Skin of body (tissue), 2 donors: Measurements from ENCODE around the gene DDX24. TPM values are rescaled to one million over a fixed set of nuclear protein-coding genes. Genes with fewer than 3 reads are reported as not detected.

Experiments used
- DNase-seq: peaks from one replicate; lab custom pipeline; 2025; lab: John Stamatoyannopoulos, UW
- total RNA-seq: library from RNA; depleted of rRNA; stranded (reverse); fragments of >200 nt; gene quantifications from one replicate; pipeline ENCODE4 v1.2.3, GENCODE V29; 2014

Gene DDX24
- total RNA-seq, 1 donor from 2014 or later = 64.3 TPM

DNA sequence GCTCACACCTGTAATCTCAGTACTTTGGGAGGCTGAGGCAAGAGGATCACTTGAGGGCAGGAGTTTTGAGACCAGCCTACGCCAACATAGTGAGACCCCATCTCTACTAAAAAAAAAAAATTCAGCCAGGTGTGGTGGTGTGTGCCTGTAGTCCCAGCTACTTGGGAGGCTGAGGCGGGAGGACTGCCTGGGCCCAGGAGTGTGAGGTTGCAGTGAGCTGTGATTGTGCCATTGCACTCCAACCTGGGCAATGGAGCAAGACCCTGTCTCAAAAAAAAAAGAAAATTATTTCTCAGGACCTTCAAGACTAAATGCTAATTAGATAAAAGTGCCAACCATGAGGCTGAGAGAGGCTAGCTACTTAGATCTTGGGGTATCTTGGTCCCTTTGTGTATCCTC is 31.4 kb downstream of the DDX24 start:
- no peak for DNase-seq

DNA sequence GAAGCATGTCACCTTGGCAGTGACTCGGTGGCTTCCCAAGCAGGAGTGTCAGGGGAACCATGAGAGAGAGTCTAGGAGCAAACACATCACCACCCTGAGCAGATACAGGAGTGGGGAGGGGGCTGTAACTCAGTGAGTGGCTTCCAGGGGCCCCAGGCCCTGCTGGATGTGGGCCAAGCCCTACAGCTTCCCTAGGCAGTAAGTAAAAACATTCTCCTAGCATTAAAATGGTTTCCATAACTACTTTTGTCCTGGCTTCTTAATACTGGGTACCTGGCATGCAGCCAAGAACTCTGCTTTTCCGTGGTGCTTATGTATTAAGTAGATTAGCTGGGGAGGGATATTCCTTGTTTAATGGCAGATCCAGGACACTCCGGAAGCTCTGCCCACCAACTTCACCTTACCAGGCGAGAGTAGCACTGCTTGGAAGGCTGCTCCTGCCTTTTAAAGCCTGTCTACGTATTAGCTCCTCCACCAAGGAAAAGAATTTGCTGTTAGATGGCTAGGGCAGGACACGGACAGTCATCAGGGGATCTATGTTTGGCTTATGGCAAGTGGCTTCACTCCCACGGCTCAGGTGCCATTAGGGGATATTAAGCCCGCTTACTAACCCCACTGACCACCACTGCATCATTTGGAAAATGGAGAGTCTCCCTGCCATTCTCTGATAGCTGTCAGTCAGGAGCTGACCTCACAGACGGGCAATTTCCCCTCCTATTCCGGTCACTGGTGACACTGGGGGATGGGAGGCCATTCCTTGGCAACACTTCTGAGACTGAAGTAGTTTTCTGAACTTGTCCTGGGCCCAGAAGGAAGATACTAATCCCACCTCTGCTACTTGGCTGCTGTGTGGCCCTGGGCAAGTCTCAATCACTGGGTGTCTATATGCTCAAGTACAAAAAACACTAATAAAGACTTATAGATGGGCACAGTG is 32.0 kb downstream of the DDX24 start:
- no peak for DNase-seq

DNA sequence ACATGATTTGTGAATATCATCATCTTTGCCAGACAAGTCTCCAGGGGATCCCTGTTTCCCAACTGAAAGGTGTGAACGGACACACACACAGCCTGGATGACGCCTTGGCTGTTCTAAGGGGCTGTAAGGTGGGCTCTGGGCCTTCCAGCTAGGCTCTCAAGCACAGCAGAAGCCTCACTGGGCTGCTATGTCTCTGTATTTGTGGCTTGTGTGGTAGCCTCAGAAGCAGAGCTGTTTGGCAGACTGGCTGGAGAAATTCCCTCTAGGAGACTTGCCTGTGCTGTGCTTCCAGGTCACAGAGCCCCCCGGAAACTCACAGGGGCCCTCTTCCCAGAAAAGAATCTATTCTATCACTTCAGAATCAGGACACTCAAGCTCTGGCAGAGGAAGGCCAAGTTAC is 33.4 kb downstream of the DDX24 start:
- no peak for DNase-seq

DNA sequence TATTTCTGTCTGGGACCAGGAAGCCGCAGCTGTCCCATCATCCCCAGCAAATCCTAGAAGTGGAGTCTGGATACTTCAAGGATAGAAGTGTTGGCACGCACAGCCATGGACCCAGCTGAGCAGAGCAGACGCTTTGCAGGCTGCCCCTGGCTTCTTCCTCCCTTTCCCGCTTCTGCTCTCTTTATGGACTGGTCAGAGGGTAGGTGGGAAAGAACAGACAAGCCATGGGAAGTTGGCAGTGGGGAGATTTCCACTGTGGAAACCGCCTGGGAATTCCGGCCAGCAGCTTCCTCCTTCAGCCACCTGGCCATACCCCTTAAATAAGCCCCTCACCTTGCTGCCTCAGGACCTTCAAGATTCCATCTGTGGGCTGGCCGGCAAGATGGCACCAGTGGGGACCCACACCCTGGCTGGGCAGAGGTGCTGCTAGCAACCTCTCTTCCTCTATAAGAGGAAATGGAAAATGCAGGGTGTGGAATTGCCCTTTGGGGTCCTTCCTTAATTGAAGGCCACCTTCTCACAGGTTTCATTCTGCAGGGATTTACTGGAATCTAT is 34.2 kb downstream of the DDX24 start:
- no peak for DNase-seq

DNA sequence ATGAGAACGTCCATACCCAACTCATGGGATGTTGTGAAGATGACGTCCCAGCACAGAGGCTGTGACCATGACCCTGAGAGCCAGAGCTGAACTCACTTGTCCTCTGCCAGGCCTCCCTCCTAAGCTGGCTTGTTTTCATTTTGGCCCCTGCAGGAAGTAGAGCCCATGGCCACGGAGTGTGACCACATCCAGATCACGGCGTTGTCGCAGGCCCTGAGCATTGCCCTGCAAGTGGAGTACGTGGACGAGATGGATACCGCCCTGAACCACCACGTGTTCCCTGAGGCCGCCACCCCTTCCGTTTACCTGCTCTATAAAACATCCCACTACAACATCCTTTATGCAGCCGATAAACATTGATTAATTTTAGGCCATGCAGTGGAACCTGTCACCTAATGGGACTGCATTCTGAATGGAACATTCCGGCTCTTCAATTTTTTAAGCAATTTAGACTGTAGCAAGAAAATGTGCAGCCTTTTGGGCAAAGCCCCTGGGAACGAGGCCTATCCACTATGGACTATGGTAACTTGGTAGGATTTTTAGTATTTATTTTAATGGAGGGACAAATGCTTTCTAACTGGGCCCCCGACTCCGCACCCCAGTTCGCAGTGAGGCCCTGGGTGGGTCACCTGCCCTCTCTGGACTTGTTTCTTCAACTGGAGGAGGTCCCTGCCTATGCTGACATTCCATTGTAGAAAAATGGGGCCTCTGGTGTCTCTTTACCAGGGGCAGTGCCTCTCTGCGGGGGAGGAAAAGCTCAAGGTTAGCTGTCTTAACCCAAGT is 35.2 kb downstream of the DDX24 start:
- DNase-seq = no peak

DNA sequence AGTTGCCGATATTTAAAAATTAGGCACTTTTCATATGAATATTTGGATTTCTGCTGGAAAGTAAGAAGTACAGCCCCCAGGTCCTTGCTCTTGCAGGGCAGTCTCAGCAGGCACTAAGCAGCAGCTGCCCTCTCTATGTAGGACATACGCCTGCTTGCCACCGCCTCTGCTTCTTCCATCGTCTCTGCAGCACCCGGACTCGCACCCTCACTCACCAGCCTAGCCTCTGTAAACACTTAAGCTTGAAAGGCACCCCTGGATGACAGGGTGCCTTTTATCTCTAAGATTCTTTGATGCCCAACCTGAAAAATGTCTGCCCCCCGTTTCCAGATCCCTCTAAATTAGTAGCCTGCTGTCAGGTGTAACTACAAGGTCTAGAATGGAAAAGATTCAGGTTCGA is 35.9 kb downstream of the DDX24 start:
- no peak for DNase-seq

DNA sequence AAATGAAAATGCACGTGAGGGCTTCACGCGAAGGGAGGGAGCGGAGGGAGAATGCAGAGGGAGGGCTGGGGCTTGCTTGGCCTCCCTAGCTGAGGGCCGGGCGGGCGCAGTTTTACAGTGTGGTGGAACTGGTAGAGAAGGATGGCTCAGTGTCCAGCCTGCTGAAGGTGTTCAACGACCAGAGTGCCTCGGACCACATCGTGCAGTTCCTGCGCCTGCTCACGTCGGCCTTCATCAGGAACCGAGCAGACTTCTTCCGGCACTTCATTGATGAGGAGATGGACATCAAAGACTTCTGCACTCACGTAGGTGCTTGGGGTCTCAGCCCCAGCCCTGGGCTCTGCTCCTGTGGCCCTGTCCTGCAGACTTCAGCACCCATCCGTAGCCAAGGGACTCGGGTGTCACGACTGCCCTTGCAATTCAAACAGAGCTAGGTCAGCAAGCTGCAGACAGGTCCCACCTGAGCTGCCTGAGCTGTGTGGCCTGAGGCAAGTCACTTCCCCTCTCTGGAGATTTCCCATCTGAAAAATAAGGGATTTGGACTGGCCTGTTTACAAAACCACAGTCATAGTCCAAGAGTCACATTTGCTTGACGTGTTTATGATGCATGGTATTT is 36.4 kb downstream of the DDX24 start:
- no peak for DNase-seq

DNA sequence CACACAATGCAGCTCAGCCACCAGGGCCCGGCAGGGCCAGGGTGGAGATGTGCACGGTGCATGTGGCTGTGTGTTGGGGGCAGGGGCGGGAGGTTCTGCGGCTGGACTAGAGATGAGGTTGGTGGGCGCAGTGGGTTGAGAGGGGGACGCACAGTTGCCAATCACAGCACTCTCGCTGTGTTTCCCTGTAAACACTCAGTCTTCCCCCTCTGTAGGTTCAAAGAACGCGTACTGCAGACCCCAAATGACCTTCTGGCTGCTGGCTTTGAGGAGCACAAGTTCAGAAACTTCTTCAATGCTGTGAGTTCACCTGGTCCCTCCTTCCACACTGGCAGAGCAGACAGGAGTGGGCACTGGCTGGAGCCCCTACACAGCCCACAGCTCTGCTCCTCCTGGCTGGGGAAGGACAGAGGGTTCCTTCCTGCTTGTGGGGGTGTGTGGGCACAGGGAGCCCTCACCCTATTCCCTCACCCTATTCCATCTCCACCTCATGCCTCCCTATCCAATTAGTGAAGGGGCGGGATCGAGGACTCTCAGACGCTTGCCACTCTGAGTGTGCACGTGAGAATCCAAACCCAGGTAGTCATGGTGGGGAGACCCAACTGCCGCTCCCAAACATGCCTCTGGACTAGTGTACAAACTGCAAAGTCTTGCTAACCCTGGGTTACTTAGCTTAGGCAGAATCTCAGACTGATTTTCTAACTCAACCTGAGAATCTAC is 37.1 kb downstream of the DDX24 start:
- DNase-seq = no peak

DNA sequence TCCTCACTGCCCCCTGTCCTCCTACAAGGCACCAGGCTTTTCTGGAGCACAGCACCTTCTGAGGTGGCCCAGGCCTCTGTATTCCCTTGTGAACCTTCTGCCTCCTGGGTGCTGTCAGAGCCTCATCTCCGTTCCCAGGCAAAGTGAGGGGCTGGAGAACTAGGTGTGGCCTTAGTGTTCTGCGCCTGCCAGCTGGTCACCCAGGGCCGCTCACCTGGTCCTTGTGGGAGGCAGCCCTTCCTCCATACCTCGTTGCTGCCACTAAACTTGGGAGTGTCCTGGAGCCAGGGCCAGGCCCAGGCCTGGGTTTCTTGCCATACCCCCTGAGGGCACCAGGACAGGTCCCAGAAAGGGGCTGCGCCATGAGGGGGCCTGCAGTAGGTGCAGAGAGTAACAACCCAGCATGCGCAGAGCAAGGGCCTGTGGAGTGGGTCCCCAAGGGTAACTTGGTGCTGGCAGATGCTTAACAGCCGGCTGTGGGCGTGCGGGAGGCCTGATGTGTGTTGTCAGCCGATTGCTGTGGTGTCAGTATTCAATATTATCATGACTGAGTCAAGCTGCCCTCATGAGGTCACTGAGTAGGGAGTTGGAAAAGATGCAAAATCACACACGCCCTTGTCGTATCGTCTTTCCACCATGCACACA is 37.8 kb downstream of the DDX24 start:
- no peak for DNase-seq

DNA sequence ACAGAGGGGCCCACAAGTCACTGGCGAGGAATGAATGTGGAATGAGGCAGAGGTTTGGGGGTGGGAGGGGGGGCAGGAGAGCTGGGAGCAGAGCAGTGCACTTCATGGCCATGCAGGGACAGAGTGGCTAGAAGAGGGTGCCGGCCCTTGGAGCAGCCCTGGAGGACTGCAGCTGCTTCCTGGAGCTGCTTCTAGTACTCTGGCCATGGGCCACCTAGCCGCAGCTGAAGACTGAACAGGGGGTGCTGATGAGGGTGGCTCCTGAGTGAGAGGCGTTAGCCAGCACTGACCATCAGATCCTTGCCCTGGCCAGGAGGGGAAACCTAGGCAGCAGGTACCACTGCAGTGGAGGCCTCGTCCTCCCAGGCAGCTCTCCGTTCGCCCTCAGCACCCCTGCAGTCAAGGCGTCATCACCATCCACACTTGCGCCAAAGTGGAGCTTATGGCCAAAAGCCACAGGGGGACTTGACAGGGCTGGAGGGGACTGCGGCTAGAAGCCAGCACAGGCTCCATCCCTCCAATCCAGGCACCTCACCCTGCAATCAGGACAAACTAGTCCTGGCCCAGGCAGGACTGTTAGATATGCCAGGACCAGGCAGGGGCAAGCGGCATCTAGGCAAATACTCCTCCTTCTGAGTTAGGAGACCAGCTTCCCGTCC is 38.4 kb downstream of the DDX24 start:
- no peak for DNase-seq

DNA sequence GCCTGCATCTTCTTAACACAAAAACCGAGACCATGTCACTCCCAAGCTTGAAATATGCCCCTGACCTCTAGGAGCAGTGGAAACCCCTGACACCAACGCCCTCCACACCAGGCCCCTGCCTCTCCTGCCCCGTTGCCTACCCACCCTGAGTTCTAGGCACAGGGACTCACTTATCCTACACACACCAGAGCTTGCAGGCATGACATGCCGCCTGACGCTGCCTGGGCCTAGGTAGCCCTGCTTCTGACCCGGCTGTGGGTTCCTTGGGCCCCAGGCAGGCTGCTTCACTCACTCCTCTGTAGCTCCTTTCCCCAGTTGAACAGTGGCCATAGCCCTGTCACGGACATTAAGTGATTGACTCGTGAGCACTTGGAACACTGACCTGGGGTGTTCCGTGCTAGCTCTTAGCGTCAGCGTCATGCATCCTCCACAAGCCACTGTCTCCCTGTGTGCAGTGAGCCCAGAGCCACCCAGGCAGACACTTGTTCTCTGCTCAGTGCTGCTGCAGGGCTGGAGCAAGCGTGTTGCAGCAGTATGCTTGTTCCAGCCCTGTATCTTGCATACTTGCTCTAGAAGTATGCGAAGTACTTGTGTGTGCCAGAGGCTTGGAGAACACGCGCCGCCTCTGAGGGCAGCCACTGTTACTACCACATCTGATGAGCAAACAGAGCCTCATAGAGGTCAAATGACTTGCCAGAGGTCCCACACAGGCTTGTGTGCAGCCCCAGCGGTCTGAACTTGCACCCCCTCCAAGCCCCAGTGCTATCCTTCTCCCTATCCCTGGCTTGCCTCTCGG is 39.3 kb downstream of the DDX24 start:
- no peak for DNase-seq

DNA sequence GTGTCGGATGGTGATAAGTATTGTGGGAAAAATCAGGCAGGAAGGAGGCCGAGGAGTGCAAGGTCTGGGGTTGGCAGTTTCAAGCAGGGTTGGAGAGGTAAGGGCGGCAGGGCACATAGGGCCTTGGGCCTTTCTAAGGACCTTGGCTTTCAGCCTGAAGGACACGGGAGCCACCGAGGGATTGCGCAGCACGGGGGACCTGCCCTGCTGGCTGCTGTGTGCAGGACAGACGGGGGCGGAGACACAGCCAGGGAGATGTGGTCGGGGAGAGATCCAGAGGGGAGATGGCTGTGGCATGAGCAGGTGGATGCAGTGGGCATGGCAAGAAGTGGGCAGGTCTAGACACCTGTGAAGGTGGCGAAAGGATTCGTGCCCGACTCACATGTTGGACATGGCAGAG is 40.2 kb downstream of the DDX24 start:
- DNase-seq = no peak

DNA sequence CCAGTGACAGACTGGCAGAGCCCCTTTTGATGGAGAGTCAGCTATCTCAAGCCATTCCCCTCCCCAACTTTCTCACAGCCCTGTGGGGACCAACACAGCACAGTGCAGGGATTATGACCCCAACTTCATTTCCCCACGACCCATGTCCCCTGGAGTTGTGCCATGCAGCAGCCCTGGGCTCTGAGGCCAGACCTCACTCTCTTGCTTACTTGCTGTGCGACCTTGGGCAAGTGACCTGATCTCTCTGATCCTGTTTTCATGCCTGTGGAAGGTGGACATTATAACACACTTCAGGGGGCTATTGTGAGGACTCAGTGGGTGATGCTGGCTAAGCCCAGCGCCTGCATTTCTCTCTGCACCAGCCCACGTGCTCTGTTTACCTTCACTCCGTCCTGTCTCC is 40.8 kb downstream of the DDX24 start:
- DNase-seq = no peak

DNA sequence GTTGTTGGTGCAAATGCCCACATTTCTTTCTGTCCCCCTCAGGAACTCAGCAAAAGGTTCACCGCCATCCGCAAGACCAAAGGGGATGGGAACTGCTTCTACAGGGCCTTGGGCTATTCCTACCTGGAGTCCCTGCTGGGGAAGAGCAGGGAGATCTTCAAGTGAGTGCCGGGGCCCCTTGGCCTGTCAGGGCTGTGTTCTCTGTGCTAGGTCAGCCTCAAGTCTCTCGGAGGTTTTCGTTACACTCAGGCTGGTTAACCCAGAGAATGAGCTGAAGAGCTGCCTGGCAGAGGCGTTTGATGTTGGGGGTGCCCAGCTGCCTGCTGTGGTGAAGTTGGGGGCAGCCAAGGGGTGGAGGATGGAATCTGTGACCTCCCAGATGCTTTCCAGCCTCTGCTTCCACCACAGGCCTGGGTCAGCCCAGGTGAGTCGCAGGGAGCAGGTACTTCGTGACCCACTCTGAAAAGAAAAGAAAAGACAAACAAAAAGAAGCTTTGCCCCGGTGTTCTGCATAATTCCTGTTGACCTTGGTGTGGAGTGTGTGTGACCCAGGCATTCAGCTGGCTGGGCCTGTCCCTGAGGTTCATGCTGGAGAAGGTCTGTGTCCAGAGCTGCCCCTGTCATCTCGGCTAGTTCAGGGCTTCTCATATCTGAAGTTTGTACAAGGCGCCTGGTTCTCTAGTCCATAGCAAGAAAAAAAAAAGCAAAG is 41.9 kb downstream of the DDX24 start:
- no peak for DNase-seq

DNA sequence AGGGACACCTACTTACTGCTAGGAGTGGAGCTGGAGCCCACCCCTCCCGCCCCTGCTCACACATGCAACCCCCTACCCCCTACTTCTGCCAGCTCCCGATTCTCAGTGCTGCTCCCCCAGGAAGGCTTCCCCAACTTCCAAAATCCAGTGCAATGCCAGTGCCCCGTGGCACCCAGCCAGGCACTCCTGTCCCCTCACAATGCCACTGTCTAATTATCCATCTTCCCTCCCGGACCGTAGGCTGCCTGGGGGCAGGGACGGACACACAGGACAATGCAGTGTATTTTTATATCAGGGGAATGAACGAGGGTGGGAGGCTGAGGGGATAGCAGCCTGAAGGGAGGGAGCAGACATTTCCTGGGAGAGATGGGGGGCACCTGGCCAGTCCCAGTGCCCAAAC is 42.5 kb downstream of the DDX24 start:
- no peak for DNase-seq

DNA sequence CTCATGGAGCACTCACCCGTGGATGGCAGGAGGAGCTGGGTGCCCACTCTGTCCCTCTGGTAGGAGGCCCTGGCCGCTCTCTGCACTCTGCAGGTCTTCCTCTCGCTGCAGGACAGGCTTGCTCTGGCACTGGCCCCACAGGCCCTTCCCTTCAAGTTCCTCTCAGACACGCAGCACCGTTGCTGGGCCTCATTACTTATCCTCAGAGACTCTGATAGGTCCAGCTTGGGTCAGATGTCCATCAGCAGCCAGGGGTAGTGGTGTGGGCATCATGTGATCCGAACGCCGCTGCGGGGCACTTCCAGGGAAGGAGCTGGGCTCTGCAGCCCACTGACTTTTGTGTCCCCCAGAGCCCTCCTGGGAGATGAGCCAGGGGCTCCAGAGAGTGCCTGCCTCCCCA is 43.0 kb downstream of the DDX24 start:
- DNase-seq = no peak

DNA sequence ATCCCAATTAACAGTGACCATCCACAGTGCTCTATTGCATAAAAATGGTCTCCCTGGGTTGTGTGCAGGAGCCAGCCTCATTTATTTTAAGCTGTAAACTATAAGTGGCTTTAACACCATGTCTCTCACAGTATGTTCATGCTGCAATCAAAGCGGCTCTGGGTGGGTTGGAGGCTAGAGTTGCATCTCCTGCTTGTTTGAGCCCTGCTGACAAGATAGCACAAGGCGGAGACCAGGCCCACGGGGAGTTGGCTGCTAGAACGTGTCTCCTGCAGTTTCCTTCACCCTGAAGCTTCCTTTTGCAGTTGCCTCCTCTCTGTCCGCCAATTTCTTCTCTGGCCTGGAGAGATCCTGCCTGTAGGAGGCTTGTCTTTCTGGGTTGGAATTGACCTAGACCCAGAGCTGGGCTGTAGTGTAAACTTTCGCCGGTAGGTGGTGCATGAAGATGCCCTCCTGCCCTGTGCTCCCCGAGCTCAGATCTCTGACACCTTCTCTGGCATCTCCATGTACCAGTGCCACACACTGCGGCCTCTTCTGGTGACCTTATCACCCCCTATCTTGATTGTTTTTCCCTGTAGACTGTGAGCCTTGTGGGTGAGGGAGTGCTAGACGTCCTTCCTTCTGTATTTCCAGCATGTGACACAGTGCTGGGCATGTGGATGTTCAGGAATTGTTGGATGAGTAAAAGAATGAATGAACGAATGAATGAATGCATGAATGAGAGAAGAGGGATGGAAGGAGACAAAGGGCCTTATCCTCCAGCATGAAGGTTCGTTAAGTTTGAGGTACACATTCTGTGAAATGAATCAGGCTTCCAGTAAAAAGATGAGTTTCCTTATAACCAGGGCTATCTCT is 44.5 kb downstream of the DDX24 start:
- DNase-seq = no peak

DNA sequence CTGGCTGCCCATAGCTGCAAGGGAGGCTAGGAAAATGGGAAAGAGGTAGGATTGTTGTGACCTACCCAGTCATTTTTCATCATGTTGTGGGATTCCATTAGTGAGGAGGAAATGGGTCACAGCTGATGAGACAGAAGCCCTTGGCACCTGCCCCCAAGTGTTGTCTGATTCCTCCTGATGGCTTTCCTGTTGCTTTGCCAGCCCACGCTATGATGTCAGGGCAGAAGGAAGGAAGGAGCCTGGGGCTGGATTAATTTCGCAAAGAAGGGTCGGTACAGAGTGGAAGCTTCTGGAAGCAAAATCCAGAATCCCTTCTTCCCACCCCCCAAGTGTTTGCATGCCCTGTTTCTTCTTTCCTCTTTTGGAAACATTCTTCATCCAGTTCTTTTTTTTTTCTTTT is 46.1 kb downstream of the DDX24 start:
- no peak for DNase-seq
